GM23338 (cell line): ENCODE data around the gene ZNF775. TPM values are rescaled to one million over a fixed set of nuclear protein-coding genes. Genes with fewer than 3 reads are reported as not detected.

Experiments used
- ATAC-seq: fragments of 200-7000 bp; cut with Tn5 transposase; 3 replicates; pipeline ENCODE4 v1.9.1; 2020
- DNase-seq: peaks from one replicate; pipeline ENCODE4 v3.0.0-alpha.2; 2015; ENCODE audit warnings: low spot score
- H2AFZ ChIP-seq: fragments of 200-600 bp; sonication (generic); 2 replicates; pipeline ENCODE4 v1.8.0; 2016; ENCODE audit warnings: antibody characterized with exemption, mild to moderate bottlenecking, moderate library complexity
- H3F3A ChIP-seq: fragments of 200-600 bp; sonication (generic); replicated peaks from 2 replicates; pipeline ENCODE4 v1.8.0; 2017; ENCODE audit warnings: antibody characterized with exemption, mixed run types, low read depth
- H3K27ac ChIP-seq: fragments of 200-600 bp; sonication (generic); 2 replicates; pipeline ENCODE4 v1.6.1; 2016; ENCODE audit warnings: low read depth
- H3K27me3 ChIP-seq: fragments of 200-600 bp; sonication (generic); 2 replicates; pipeline ENCODE4 v1.8.0; 2016; ENCODE audit warnings: mild to moderate bottlenecking, mixed run types, moderate library complexity; ENCODE audit not compliant: insufficient read depth
- H3K36me3 ChIP-seq: fragments of 200-600 bp; sonication (generic); 2 replicates; pipeline ENCODE4 v1.8.0; 2016; ENCODE audit warnings: mild to moderate bottlenecking; ENCODE audit not compliant: insufficient read depth
- H3K4me1 ChIP-seq: fragments of 200-600 bp; sonication (generic); 2 replicates; pipeline ENCODE4 v1.8.0; 2016; ENCODE audit warnings: mild to moderate bottlenecking, moderate library complexity; ENCODE audit not compliant: insufficient read depth
- H3K4me2 ChIP-seq: fragments of 200-600 bp; sonication (generic); 2 replicates; pipeline ENCODE4 v1.7.1; 2017; ENCODE audit warnings: mixed run types
- H3K4me3 ChIP-seq: fragments of 200-600 bp; sonication (generic); 2 replicates; pipeline ENCODE4 v1.6.1; 2016; ENCODE audit warnings: mixed run types
- H3K79me2 ChIP-seq: fragments of 200-600 bp; sonication (generic); replicated peaks from 2 replicates; pipeline ENCODE4 v1.8.0; 2017; ENCODE audit warnings: mild to moderate bottlenecking; ENCODE audit not compliant: insufficient read depth
- H3K9me2 ChIP-seq: fragments of 200-600 bp; sonication (generic); 2 replicates; pipeline ENCODE4 v1.8.0; 2017; ENCODE audit not compliant: insufficient read depth
- H4K20me1 ChIP-seq: fragments of 200-600 bp; sonication (generic); replicated peaks from 2 replicates; pipeline ENCODE4 v1.8.0; 2017; ENCODE audit warnings: mild to moderate bottlenecking; ENCODE audit not compliant: insufficient read depth
- H3K27ac Mint-ChIP-seq: 2 replicates; pipeline ENCODE4 v1.8.0; 2020; ENCODE audit warnings: inconsistent platforms, mild to moderate bottlenecking, moderate library complexity, mixed read lengths
- H3K27me3 Mint-ChIP-seq: 3 replicates; pipeline ENCODE4 v1.8.0; 2022; ENCODE audit warnings: low read depth, mild to moderate bottlenecking, moderate library complexity, mixed read lengths, inconsistent platforms; ENCODE audit not compliant: insufficient read depth, poor library complexity
- H3K36me3 Mint-ChIP-seq: 3 replicates; pipeline ENCODE4 v1.8.0; 2021; ENCODE audit warnings: low read depth, mild to moderate bottlenecking, inconsistent platforms, moderate library complexity, mixed read lengths
- H3K4me1 Mint-ChIP-seq: 3 replicates; pipeline ENCODE4 v1.8.0; 2020; ENCODE audit warnings: mild to moderate bottlenecking, inconsistent platforms, mixed read lengths
- H3K4me3 Mint-ChIP-seq: 3 replicates; pipeline ENCODE4 v1.8.0; 2021; ENCODE audit warnings: moderate library complexity, mild to moderate bottlenecking, inconsistent platforms, mixed read lengths
- H3K9me3 Mint-ChIP-seq: 3 replicates; pipeline ENCODE4 v1.8.0; 2020; ENCODE audit warnings: moderate library complexity, mild to moderate bottlenecking, inconsistent platforms, mixed read lengths
- CREB1 ChIP-seq: fragments of 250-450 bp; sonication (Bioruptor Pico); IDR thresholded peaks from 2 replicates; pipeline ENCODE4 v1.5.0; 2020; ENCODE audit warnings: low read depth, mild to moderate bottlenecking, moderate library complexity
- EZH2 ChIP-seq: fragments of 200-600 bp; sonication (generic); IDR thresholded peaks from one replicate; pipeline ENCODE4 v1.8.0; 2017; ENCODE audit warnings: antibody characterized with exemption, mild to moderate bottlenecking, low read depth; ENCODE audit not compliant: unreplicated experiment
- EZH2phosphoT487 ChIP-seq: fragments of 200-600 bp; sonication (generic); IDR thresholded peaks from one replicate; pipeline ENCODE4 v1.8.1; 2018; ENCODE audit warnings: antibody characterized with exemption; ENCODE audit not compliant: unreplicated experiment
- JUNB ChIP-seq: IDR thresholded peaks from one replicate; pipeline ENCODE4 v1.6.1; 2016; ENCODE audit warnings: antibody characterized with exemption; ENCODE audit not compliant: unreplicated experiment
- NANOG ChIP-seq: IDR thresholded peaks from 2 replicates; pipeline ENCODE4 v1.6.1; 2016; ENCODE audit warnings: antibody characterized with exemption, borderline replicate concordance
- POLR2AphosphoS5 ChIP-seq: IDR thresholded peaks from 2 replicates; pipeline ENCODE4 v1.6.1; 2016; ENCODE audit warnings: antibody characterized with exemption, low read depth
- STAT1 ChIP-seq: IDR thresholded peaks from one replicate; pipeline ENCODE4 v1.6.1; 2016; ENCODE audit warnings: antibody characterized with exemption; ENCODE audit not compliant: unreplicated experiment
- ZNF114 ChIP-seq: fragments of 250-450 bp; sonication (Bioruptor Pico); IDR thresholded peaks from 2 replicates; pipeline ENCODE4 v1.5.0; 2020; ENCODE audit warnings: mild to moderate bottlenecking, moderate library complexity
- ZNF331 ChIP-seq: fragments of 250-450 bp; sonication (Bioruptor Pico); IDR thresholded peaks from 2 replicates; pipeline ENCODE4 v1.5.0; 2020; ENCODE audit warnings: low read depth, mild to moderate bottlenecking, moderate library complexity
- polyA plus RNA-seq: library from polyadenylated mRNA; unstranded; fragments of >200 nt; fragmentation: Nextera tagmentation; extraction: Ambion mirVana; gene quantifications from 2 replicates; pipeline ENCODE4 v1.2.1, GENCODE V29; 2016
- total RNA-seq: library from RNA; depleted of rRNA; stranded (reverse); fragments of >200 nt; shearing (Covaris generic); gene quantifications from 2 replicates; pipeline ENCODE4 v1.2.3, GENCODE V29; 2014
- TF ChIP-seq, protein P1 (sequence below): IDR thresholded peaks from one replicate; pipeline ENCODE4 v1.6.1; 2018; ENCODE audit warnings: antibody characterized with exemption; ENCODE audit not compliant: unreplicated experiment
- TF ChIP-seq, protein P2 (sequence below): fragments of 250-450 bp; sonication (Bioruptor Pico); IDR thresholded peaks from 2 replicates; pipeline ENCODE4 v1.5.0; 2020; ENCODE audit warnings: mild to moderate bottlenecking, moderate library complexity

ZNF775 gene
- total and polyA plus RNA-seq, 2 experiments from 2014 or later, result 4.5 to 38.2 TPM

DNA sequence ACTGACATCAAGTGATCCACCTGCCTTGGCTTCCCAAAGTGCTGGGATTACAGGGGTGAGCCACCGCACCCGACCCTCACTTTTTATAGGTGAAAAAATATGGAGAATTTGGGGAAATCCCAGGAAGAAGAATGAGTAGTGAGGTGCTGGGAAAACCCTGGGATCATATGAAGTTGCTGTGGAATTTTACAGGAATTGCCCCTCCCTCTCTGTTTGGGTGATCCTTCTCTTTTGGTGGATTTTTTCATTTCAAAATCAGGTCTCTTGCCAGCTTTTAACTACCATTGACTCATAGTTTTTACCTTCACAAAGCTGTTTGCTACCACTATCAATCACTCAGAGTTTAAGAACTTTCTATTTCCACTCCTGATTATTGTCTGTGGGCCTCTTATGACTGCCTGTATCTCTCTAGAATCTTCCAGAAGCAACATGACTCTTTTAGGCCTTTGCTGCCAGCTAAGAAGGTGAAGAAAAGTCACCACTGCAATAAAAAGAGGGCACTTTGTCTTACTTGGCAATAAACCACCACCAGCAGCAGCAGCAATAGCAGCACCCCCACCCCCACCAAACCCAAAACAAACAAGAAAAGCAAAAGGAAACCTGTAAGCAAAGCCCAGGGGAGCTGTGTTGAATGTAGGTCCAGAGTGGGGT is 67.3 kb downstream of the ZNF775 start:
- Histone ChIP-seq H3F3A (no peaks in the 10 kb centered on the region; the same call in 1 of the 2 replicates), H3K9me2 (no peaks in the 10 kb centered on the region), H2AFZ (no peak overlapping the region), H3K4me1 (peaks cover 4% of the 10 kb centered on the region), H3K4me2 (no peak overlapping the region), H3K27ac (no peak overlapping the region), H3K4me3 (no peak overlapping the region), H3K79me2 (no peaks in the 10 kb centered on the region), H4K20me1 (no peaks in the 10 kb centered on the region; the same call in 1 of the 2 replicates), H3K36me3 (no peaks in the 10 kb centered on the region), H3K27me3 (peaks cover 10% of the 10 kb centered on the region)
- no peak overlapping the region for H3K4me3 Mint-ChIP-seq
- peaks cover 18% of the 10 kb centered on the region for H3K4me1 Mint-ChIP-seq
- TF ChIP-seq JUNB (no peak), CREB1 (no peak), EZH2phosphoT487 (no peak), STAT1 (no peak), NANOG (no peak), ZNF331 (CRISPR knock-in tag) (no peak), POLR2AphosphoS5 (no peak), ZNF114 (CRISPR knock-in tag) (no peak), EZH2 (no peak)
- TF ChIP-seq, protein P1, sequence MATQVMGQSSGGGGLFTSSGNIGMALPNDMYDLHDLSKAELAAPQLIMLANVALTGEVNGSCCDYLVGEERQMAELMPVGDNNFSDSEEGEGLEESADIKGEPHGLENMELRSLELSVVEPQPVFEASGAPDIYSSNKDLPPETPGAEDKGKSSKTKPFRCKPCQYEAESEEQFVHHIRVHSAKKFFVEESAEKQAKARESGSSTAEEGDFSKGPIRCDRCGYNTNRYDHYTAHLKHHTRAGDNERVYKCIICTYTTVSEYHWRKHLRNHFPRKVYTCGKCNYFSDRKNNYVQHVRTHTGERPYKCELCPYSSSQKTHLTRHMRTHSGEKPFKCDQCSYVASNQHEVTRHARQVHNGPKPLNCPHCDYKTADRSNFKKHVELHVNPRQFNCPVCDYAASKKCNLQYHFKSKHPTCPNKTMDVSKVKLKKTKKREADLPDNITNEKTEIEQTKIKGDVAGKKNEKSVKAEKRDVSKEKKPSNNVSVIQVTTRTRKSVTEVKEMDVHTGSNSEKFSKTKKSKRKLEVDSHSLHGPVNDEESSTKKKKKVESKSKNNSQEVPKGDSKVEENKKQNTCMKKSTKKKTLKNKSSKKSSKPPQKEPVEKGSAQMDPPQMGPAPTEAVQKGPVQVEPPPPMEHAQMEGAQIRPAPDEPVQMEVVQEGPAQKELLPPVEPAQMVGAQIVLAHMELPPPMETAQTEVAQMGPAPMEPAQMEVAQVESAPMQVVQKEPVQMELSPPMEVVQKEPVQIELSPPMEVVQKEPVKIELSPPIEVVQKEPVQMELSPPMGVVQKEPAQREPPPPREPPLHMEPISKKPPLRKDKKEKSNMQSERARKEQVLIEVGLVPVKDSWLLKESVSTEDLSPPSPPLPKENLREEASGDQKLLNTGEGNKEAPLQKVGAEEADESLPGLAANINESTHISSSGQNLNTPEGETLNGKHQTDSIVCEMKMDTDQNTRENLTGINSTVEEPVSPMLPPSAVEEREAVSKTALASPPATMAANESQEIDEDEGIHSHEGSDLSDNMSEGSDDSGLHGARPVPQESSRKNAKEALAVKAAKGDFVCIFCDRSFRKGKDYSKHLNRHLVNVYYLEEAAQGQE, result no peak
- TF ChIP-seq, protein P2, sequence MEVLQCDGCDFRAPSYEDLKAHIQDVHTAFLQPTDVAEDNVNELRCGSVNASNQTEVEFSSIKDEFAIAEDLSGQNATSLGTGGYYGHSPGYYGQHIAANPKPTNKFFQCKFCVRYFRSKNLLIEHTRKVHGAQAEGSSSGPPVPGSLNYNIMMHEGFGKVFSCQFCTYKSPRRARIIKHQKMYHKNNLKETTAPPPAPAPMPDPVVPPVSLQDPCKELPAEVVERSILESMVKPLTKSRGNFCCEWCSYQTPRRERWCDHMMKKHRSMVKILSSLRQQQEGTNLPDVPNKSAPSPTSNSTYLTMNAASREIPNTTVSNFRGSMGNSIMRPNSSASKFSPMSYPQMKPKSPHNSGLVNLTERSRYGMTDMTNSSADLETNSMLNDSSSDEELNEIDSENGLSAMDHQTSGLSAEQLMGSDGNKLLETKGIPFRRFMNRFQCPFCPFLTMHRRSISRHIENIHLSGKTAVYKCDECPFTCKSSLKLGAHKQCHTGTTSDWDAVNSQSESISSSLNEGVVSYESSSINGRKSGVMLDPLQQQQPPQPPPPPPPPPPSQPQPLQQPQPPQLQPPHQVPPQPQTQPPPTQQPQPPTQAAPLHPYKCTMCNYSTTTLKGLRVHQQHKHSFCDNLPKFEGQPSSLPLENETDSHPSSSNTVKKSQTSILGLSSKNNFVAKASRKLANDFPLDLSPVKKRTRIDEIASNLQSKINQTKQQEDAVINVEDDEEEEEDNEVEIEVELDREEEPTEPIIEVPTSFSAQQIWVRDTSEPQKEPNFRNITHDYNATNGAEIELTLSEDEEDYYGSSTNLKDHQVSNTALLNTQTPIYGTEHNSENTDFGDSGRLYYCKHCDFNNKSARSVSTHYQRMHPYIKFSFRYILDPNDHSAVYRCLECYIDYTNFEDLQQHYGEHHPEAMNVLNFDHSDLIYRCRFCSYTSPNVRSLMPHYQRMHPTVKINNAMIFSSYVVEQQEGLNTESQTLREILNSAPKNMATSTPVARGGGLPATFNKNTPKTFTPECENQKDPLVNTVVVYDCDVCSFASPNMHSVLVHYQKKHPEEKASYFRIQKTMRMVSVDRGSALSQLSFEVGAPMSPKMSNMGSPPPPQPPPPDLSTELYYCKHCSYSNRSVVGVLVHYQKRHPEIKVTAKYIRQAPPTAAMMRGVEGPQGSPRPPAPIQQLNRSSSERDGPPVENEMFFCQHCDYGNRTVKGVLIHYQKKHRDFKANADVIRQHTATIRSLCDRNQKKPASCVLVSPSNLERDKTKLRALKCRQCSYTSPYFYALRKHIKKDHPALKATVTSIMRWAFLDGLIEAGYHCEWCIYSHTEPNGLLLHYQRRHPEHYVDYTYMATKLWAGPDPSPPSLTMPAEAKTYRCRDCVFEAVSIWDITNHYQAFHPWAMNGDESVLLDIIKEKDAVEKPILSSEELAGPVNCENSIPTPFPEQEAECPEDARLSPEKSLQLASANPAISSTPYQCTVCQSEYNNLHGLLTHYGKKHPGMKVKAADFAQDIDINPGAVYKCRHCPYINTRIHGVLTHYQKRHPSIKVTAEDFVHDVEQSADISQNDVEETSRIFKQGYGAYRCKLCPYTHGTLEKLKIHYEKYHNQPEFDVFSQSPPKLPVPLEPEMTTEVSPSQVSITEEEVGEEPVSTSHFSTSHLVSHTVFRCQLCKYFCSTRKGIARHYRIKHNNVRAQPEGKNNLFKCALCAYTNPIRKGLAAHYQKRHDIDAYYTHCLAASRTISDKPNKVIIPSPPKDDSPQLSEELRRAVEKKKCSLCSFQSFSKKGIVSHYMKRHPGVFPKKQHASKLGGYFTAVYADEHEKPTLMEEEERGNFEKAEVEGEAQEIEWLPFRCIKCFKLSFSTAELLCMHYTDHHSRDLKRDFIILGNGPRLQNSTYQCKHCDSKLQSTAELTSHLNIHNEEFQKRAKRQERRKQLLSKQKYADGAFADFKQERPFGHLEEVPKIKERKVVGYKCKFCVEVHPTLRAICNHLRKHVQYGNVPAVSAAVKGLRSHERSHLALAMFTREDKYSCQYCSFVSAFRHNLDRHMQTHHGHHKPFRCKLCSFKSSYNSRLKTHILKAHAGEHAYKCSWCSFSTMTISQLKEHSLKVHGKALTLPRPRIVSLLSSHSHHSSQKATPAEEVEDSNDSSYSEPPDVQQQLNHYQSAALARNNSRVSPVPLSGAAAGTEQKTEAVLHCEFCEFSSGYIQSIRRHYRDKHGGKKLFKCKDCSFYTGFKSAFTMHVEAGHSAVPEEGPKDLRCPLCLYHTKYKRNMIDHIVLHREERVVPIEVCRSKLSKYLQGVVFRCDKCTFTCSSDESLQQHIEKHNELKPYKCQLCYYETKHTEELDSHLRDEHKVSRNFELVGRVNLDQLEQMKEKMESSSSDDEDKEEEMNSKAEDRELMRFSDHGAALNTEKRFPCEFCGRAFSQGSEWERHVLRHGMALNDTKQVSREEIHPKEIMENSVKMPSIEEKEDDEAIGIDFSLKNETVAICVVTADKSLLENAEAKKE, result no peak
- H3K27me3 Mint-ChIP-seq, result peaks cover 28% of the 10 kb centered on the region
- DNase-seq, result no peak
- ATAC-seq, result no peak
- peaks cover 10% of the 10 kb centered on the region; the same call in 2 of the 3 replicates for H3K9me3 Mint-ChIP-seq
- peaks cover 3% of the 10 kb centered on the region; the same call in 1 of the 3 replicates for H3K36me3 Mint-ChIP-seq
- H3K27ac Mint-ChIP-seq, result no peak overlapping the region
